Heart left ventricle (tissue), 16 donors: ENCODE data around the gene MINDY4. TPM values are rescaled to one million over a fixed set of nuclear protein-coding genes. Genes with fewer than 3 reads are reported as not detected.

Experiments used
- ATAC-seq, 4 donors: fragments of 200-7000 bp; cut with Tn5 transposase; one replicate each; pipeline ENCODE4 v1.9.1; 2020 to 2022; ENCODE audit warnings: moderate library complexity in 4 of 4, mild to moderate bottlenecking in 3 of 4, moderate number of reproducible peaks in 1 of 4
- DNase-seq, 5 donors: peaks; one replicate each; pipeline ENCODE4 v3.0.0-alpha.2; 2020
- H3K27ac ChIP-seq, 12 donors: fragments of 200-600 bp; sonication (generic) in 4 of 12; one replicate each; pipeline versions ENCODE4 v1.5.0 to v1.8.0; 2016 to 2022; ENCODE audit warnings: mild to moderate bottlenecking in 2 of 12
- H3K27me3 ChIP-seq, 9 donors: fragments of 200-600 bp; sonication (generic) in 2 of 9; one replicate each; pipeline versions ENCODE4 v1.5.1 to v1.8.0; 2016 to 2022; ENCODE audit warnings: mild to moderate bottlenecking in 3 of 9
- H3K36me3 ChIP-seq, 9 donors: fragments of 200-600 bp; sonication (generic) in 2 of 9; one replicate each; pipeline versions ENCODE4 v1.5.0 to v1.8.0; 2018 to 2022; ENCODE audit warnings: mild to moderate bottlenecking in 2 of 9
- H3K4me1 ChIP-seq, 12 donors: fragments of 200-600 bp; sonication (generic) in 4 of 12; one replicate each; pipeline versions ENCODE4 v1.5.0 to v1.8.0; 2016 to 2022; ENCODE audit warnings: mild to moderate bottlenecking in 3 of 12
- H3K4me3 ChIP-seq, 12 donors: fragments of 200-600 bp; sonication (generic) in 4 of 12; one replicate each; pipeline versions ENCODE4 v1.5.0 to v1.8.0; 2017 to 2022; ENCODE audit warnings: mild to moderate bottlenecking in 9 of 12, moderate library complexity in 4 of 12
- H3K9me3 ChIP-seq, 12 donors: fragments of 200-600 bp; sonication (generic) in 4 of 12; one replicate each; pipeline versions ENCODE4 v1.5.0 to v1.8.0; 2016 to 2022; ENCODE audit warnings: mild to moderate bottlenecking in 1 of 12
- CTCF ChIP-seq, 12 donors: fragments of 200-600 bp; sonication (generic) in 4 of 12; IDR thresholded peaks; one replicate each; pipeline versions ENCODE4 v1.5.0 to v1.8.0; 2018 to 2022; ENCODE audit warnings: antibody characterized with exemption in 12 of 12, mild to moderate bottlenecking in 5 of 12
- POLR2A ChIP-seq, 2 donors: fragments of 450-650 bp; IDR thresholded peaks; one replicate each; pipeline ENCODE4 v1.6.1; 2017; ENCODE audit warnings: antibody characterized with exemption in 2 of 2, mild to moderate bottlenecking in 2 of 2, moderate library complexity in 2 of 2
- WGBS, 4 donors: extraction: QIAGEN DNeasy Blood & Tissue Kit in 2 of 4; methylation state at CpG; one replicate each; pipeline versions ENCODE4 v1.1.5 to v1.1.7; 2013 to 2018; 5-methylcytosine and 5-hydroxymethylcytosine counted together
- intact Hi-C, 10 donors: fragments of 100-400 bp; cut with DNase I; formaldehyde crosslinking; loops; one replicate each; pipeline versions ENCODE4 v1.11.1 to v1.14.2; 2022
- polyA plus RNA-seq, 2 donors: library from polyadenylated mRNA; stranded (reverse); fragments of 200-250 nt; gene quantifications; one replicate each; pipeline ENCODE4 v1.2.3, GENCODE V29; 2013
- total RNA-seq, 9 donors: library from RNA; depleted of rRNA in 2 of 9; stranded (reverse); fragments of >200 nt in 2 of 9; fragmentation: NEBNext Ultra II Directional in 3 of 9; extraction: Animal tissue kit (Norgen Biotek cat#: 25700) in 3 of 9; gene quantifications; one replicate each; pipeline versions ENCODE4 v1.1.0 to v1.2.4, GENCODE V29; 2016 to 2023
- donor health status: ischemic (EF 13 %, LVEDD 7.1; RV severe dilation, severe dysfunction).
- donor health status: healthy with polysubstance abuse.
- donor health status: DM: no; HTN: yes; CAD: no.
- donor health status: DM: no; HTN: no; CAD: no.
- donor health status: ischemic (EF 25% LVEDD 6.9; RV normal size, moderate dysfunction).
- donor health status: ischemic (EF 25% LVEDD 5.7; RV mildly dilated, moderate dysfunction).
- donor health status: healthy.
- donor health status: DM: yes; HTN: yes; CAD: no.
- donor health status: ischemic (EF 35%, LVEDD 5.7; RV mildly dilated, moderate dysfunction).
- donor health status: nonischemic (EF 11% LVEDD 7.7; RV severe dilation, severe dysfunction).
- donor health status: DM: yes; HTN: yes; CAD: no.
- donor health status: PGD.
- donor health status: ischemic (EF 29% LVEDD 5.4; RV normal size, mild dysfunction).
- donor health status: nonischemic (EF 23%, LVEDD 6.1; RV moderate dilation, normal function).

The MINDY4 gene
- total and polyA plus RNA-seq, 11 donors: 1.3 to 6.0 (median 2.9) TPM

- intact Hi-C loops: loop anchor here in 4 of 10 donors (5.0 to 10.0 kb wide), 2 partner anchors 93 to 96 kb away; no protein-coding TSS in a partner anchor
- Histone ChIP-seq H3K27ac (peak overlapping the region in 11 of 12 donors; percentile 26 to 94 (median 80)), H3K4me3 (peak overlapping the region in 7 of 12 donors; percentile 56 to 82 (median 64)), H3K27me3 (no peaks in the 10 kb centered on the region), H3K36me3 (no peaks in the 10 kb centered on the region), H3K9me3 (no peaks in the 10 kb centered on the region), H3K4me1 (peaks cover 13 to 98% (median 74%) of the 10 kb centered on the region in 12 donors)
- WGBS, 4 donors: 38 to 48% (median 42%) methylated on average over 10 to 11 of the region's 11 CpGs
- ATAC-seq (no peak), DNase-seq (no peak)
- no peak for TF ChIP-seq POLR2A (IDR thresholded peaks at IDR 0.05)
- TF ChIP-seq CTCF (IDR thresholded peaks at IDR 0.05): no peak
Measured at GRCh38 chr7:30910411-30911073, 139.3 kb downstream of the MINDY4 start.

GRCh38 chr7:30911133-30911532 is 139.9 kb downstream of the MINDY4 start:
- H3K4me1 ChIP-seq: peaks cover 11 to 98% (median 71%) of the 10 kb centered on the region in 12 donors
- intact Hi-C loops: loop anchor here in 4 of 10 donors (5.0 to 10.0 kb wide), 2 partner anchors 94 to 96 kb away; no protein-coding TSS in a partner anchor
- TF ChIP-seq POLR2A (IDR thresholded peaks at IDR 0.05) (no peak), CTCF (IDR thresholded peaks at IDR 0.05) (no peak)
- DNase-seq: peak in 1 of 5 donors; percentile 62
- no peak for ATAC-seq
- 51 to 79% (median 63%) methylated on average over 3 to 11 of the region's 11 CpGs for WGBS, 4 donors
- no peaks in the 10 kb centered on the region for H3K27me3 ChIP-seq
- H3K4me3 ChIP-seq: peak overlapping the region in 10 of 12 donors; percentile 23 to 82 (median 63)
- no peaks in the 10 kb centered on the region for H3K9me3 ChIP-seq
- H3K36me3 ChIP-seq: no peaks in the 10 kb centered on the region
- peak overlapping the region; percentile 26 to 94 (median 80) for H3K27ac ChIP-seq

- Histone ChIP-seq H3K27ac (peak within 1 kb of the TSS; percentile 73 to 94 (median 82)), H3K4me3 (peak within 1 kb of the TSS; percentile 42 to 82 (median 61)), H3K36me3 (no peaks in the 10 kb centered on the region), H3K4me1 (peaks cover 11 to 98% (median 70%) of the 10 kb centered on the region in 12 donors), H3K9me3 (no peaks in the 10 kb centered on the region), H3K27me3 (no peaks in the 10 kb centered on the region)
- WGBS, 4 donors: 7 to 16% (median 11%) methylated on average over 10 to 12 of the region's 12 CpGs
- ATAC-seq (peak; percentile 67 to 74 (median 70)), DNase-seq (peak; percentile 87 to 94 (median 91))
- TF ChIP-seq POLR2A (IDR thresholded peaks at IDR 0.05): peak; percentile 64 to 84
- TF ChIP-seq CTCF (IDR thresholded peaks at IDR 0.05): peak in 3 of 12 donors; percentile 4 to 39 (median 34)
- intact Hi-C loops: loop anchor here in 4 of 10 donors (5.0 to 10.0 kb wide), 2 partner anchors 94 to 97 kb away; no protein-coding TSS in a partner anchor
Measured at GRCh38 chr7:30911561-30911969, 140.3 kb downstream of the MINDY4 start, which contains the start of gene AQP1. AQP1 (plus strand) TSS chr7:30911853; CDS start chr7:30911910, 57 bp downstream.
